ENCODE measurements around the gene SLC45A3.

DNA sequence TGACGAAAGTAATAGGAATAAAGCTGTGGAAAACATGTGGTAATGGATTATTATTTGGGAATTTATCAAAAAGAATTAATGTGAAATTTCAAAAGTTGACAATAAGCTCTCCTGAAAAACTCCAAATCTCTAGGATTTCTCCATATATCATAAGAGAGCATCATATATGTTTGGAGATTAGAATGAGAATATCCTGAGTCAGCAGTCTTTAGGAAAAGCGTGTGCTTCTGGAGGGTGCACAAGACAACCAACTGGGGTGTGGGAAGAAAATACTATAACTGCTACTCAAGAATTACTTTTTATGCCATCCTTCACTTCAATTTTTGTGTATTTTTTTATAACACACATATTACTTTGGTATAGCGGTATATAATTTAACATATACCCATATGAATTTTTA lies 68.2 kb downstream of the SLC45A3 start:
- TF ChIP-seq EZH2 (IDR thresholded peaks at IDR 0.05; ENCODE audit: borderline replicate concordance, insufficient read depth, low read length, poor library complexity, severe bottlenecking) (no peak), EP300 (conservative IDR thresholded peaks at IDR 0.05; ENCODE audit: poor library complexity, severe bottlenecking) (no peak), TAF1 (IDR thresholded peaks at IDR 0.05; ENCODE audit: low read depth) (no peak), RAD21 (conservative IDR thresholded peaks at IDR 0.05) (no peak), POLR2AphosphoS5 (IDR thresholded peaks at IDR 0.05) (no peak), MXI1 (conservative IDR thresholded peaks at IDR 0.05; ENCODE audit: poor library complexity, severe bottlenecking) (no peak), SMC3 (conservative IDR thresholded peaks at IDR 0.05; ENCODE audit: poor library complexity) (no peak)
- TF ChIP-seq, protein P1, sequence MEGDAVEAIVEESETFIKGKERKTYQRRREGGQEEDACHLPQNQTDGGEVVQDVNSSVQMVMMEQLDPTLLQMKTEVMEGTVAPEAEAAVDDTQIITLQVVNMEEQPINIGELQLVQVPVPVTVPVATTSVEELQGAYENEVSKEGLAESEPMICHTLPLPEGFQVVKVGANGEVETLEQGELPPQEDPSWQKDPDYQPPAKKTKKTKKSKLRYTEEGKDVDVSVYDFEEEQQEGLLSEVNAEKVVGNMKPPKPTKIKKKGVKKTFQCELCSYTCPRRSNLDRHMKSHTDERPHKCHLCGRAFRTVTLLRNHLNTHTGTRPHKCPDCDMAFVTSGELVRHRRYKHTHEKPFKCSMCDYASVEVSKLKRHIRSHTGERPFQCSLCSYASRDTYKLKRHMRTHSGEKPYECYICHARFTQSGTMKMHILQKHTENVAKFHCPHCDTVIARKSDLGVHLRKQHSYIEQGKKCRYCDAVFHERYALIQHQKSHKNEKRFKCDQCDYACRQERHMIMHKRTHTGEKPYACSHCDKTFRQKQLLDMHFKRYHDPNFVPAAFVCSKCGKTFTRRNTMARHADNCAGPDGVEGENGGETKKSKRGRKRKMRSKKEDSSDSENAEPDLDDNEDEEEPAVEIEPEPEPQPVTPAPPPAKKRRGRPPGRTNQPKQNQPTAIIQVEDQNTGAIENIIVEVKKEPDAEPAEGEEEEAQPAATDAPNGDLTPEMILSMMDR (IDR thresholded peaks at IDR 0.05; ENCODE audit: poor library complexity, severe bottlenecking) = no peak
- TF ChIP-seq, protein P2, sequence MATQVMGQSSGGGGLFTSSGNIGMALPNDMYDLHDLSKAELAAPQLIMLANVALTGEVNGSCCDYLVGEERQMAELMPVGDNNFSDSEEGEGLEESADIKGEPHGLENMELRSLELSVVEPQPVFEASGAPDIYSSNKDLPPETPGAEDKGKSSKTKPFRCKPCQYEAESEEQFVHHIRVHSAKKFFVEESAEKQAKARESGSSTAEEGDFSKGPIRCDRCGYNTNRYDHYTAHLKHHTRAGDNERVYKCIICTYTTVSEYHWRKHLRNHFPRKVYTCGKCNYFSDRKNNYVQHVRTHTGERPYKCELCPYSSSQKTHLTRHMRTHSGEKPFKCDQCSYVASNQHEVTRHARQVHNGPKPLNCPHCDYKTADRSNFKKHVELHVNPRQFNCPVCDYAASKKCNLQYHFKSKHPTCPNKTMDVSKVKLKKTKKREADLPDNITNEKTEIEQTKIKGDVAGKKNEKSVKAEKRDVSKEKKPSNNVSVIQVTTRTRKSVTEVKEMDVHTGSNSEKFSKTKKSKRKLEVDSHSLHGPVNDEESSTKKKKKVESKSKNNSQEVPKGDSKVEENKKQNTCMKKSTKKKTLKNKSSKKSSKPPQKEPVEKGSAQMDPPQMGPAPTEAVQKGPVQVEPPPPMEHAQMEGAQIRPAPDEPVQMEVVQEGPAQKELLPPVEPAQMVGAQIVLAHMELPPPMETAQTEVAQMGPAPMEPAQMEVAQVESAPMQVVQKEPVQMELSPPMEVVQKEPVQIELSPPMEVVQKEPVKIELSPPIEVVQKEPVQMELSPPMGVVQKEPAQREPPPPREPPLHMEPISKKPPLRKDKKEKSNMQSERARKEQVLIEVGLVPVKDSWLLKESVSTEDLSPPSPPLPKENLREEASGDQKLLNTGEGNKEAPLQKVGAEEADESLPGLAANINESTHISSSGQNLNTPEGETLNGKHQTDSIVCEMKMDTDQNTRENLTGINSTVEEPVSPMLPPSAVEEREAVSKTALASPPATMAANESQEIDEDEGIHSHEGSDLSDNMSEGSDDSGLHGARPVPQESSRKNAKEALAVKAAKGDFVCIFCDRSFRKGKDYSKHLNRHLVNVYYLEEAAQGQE (IDR thresholded peaks at IDR 0.05; ENCODE audit: borderline replicate concordance) = no peak
